Measurements from ENCODE around the gene PIGU. TPM values are rescaled to one million over a fixed set of nuclear protein-coding genes. Genes with fewer than 3 reads are reported as not detected.

Gene PIGU
- total RNA-seq, 1 donor from 2014 or later = 19.8 TPM

DNA sequence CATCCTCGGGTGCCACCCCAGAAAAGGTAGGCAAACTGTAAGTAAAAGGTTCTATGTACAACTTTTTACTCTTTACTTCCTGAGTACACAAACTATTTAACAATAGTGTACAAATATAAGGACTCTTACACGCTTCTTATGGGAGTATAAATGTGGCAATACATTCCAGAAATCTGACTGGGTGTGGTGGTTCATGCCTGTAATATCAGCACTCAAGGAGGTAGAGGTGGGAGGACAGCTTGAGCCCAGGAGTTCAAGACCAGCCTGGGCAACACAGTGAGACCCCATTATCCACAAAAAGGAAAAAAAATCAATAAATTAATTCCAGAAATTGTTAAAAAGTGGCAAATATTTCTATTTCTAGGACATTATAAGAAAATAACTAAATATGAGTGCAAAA, 48.9 kb downstream of the PIGU start:
- no peak for DNase-seq (ENCODE audit: low spot score)
- Mint-ChIP-seq H3K4me3 (ENCODE audit: unreplicated experiment) (no peak overlapping the region), H3K9me3 (ENCODE audit: low read depth) (no peaks in the 10 kb centered on the region), H3K27me3 (ENCODE audit: low read depth) (no peaks in the 10 kb centered on the region), H3K27ac (ENCODE audit: unreplicated experiment) (no peak overlapping the region), H3K36me3 (ENCODE audit: low read depth) (peaks cover 10% of the 10 kb centered on the region), H3K4me1 (ENCODE audit: low read depth) (no peaks in the 10 kb centered on the region)
- TF ChIP-seq CTCF (IDR thresholded peaks at IDR 0.05) = no peak

GRCh38 chr20:34627458-34627857, 49.4 kb downstream of the PIGU start:
- Mint-ChIP-seq H3K9me3 (ENCODE audit: low read depth) (no peaks in the 10 kb centered on the region), H3K27ac (ENCODE audit: unreplicated experiment) (no peak overlapping the region), H3K4me3 (ENCODE audit: unreplicated experiment) (no peak overlapping the region), H3K36me3 (ENCODE audit: low read depth) (peaks cover 7% of the 10 kb centered on the region), H3K4me1 (ENCODE audit: low read depth) (no peaks in the 10 kb centered on the region), H3K27me3 (ENCODE audit: low read depth) (no peaks in the 10 kb centered on the region)
- no peak for DNase-seq (ENCODE audit: low spot score)
- no peak for TF ChIP-seq CTCF (IDR thresholded peaks at IDR 0.05)

- no peak overlapping the region for H3K27ac Mint-ChIP-seq (ENCODE audit: unreplicated experiment)
- TF ChIP-seq CTCF (IDR thresholded peaks at IDR 0.05) = no peak
- no peaks in the 10 kb centered on the region for H3K27me3 Mint-ChIP-seq (ENCODE audit: low read depth)
- H3K9me3 Mint-ChIP-seq (ENCODE audit: low read depth) = no peaks in the 10 kb centered on the region
- H3K4me1 Mint-ChIP-seq (ENCODE audit: low read depth) = no peaks in the 10 kb centered on the region
- DNase-seq (ENCODE audit: low spot score) = no peak
- H3K36me3 Mint-ChIP-seq (ENCODE audit: low read depth) = peaks cover 7% of the 10 kb centered on the region
- H3K4me3 Mint-ChIP-seq (ENCODE audit: unreplicated experiment) = no peak overlapping the region
Observed at GRCh38 chr20:34626992-34627391, 49.9 kb downstream of the PIGU start.

DNA sequence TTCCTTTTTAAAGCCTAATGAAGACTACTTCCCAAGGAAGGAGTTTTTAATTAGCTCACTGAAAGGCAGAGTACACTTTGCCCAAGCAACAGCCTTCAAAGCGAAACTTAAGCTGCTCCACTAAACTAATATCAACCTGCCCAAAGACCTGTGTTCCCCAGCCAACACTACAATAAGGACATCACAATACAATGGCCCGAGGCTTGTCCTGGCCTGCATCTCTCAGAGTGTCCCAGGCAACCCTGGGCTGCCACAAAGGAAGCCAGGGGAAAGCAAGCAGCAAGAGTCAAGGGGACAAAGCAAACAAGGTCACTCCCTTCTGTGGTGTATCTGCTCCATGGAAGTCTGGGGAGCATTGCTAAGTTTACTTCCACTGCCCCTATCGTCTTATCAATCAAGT, 52.3 kb downstream of the PIGU start:
- H3K27ac Mint-ChIP-seq (ENCODE audit: unreplicated experiment) = no peak overlapping the region
- no peak overlapping the region for H3K4me3 Mint-ChIP-seq (ENCODE audit: unreplicated experiment)
- peaks cover 21% of the 10 kb centered on the region for H3K36me3 Mint-ChIP-seq (ENCODE audit: low read depth)
- no peak for TF ChIP-seq CTCF (IDR thresholded peaks at IDR 0.05)
- no peak for DNase-seq (ENCODE audit: low spot score)
- H3K4me1 Mint-ChIP-seq (ENCODE audit: low read depth) = no peaks in the 10 kb centered on the region
- H3K9me3 Mint-ChIP-seq (ENCODE audit: low read depth) = no peaks in the 10 kb centered on the region
- H3K27me3 Mint-ChIP-seq (ENCODE audit: low read depth) = no peaks in the 10 kb centered on the region

GRCh38 chr20:34622821-34623451, 54.0 kb downstream of the PIGU start:
- no peaks in the 10 kb centered on the region for H3K27me3 Mint-ChIP-seq (ENCODE audit: low read depth)
- H3K4me3 Mint-ChIP-seq (ENCODE audit: unreplicated experiment) = no peak overlapping the region
- no peaks in the 10 kb centered on the region for H3K9me3 Mint-ChIP-seq (ENCODE audit: low read depth)
- peaks cover 24% of the 10 kb centered on the region for H3K36me3 Mint-ChIP-seq (ENCODE audit: low read depth)
- H3K4me1 Mint-ChIP-seq (ENCODE audit: low read depth) = no peaks in the 10 kb centered on the region
- no peak for TF ChIP-seq CTCF (IDR thresholded peaks at IDR 0.05)
- H3K27ac Mint-ChIP-seq (ENCODE audit: unreplicated experiment) = no peak overlapping the region
- DNase-seq (ENCODE audit: low spot score) = no peak
